H1 (cell line): ENCODE measurements around the gene UBC. TPM values are rescaled to one million over a fixed set of nuclear protein-coding genes. Genes with fewer than 3 reads are reported as not detected.

Experiments used
- CTCF ChIA-PET: fragments of 300-600 bp; sonication (Branson Sonifier 250); formaldehyde crosslinking; loops from one replicate; lab custom pipeline; 2021; ENCODE audit not compliant: partially characterized antibody; lab: Charles Lee
- POLR2A ChIA-PET: fragments of 300-600 bp; sonication (Branson Sonifier 250); formaldehyde crosslinking; loops from one replicate; lab custom pipeline; 2021; ENCODE audit warnings: inconsistent platforms; ENCODE audit not compliant: partially characterized antibody; lab: Charles Lee
- DNase-seq, 2 experiments: peaks; one replicate each; pipeline versions ENCODE4 v3.0.0 to v3.0.0-alpha.2; 2010 to 2022; ENCODE audit warnings: low spot score in 2 of 2, low read depth in 1 of 2, mixed read lengths in 1 of 2
- FAIRE-seq: peaks from 2 replicates; lab custom pipeline; 2011; peaks lifted over from hg19 to GRCh38; lab: Jason Lieb, UNC
- H2AFZ ChIP-seq: 2 replicates; pipeline ENCODE4 v1.8.1; 2012; ENCODE audit warnings: low read length, inconsistent platforms
- H2AK5ac ChIP-seq: 2 replicates; pipeline ENCODE4 v1.6.1; 2013; ENCODE audit warnings: low read depth, low read length
- H2BK120ac ChIP-seq: replicated peaks from 2 replicates; pipeline ENCODE3; 2013; ENCODE audit warnings: low read depth, low read length, inconsistent platforms
- H2BK12ac ChIP-seq: 2 replicates; pipeline ENCODE4 v1.6.1; 2013; ENCODE audit warnings: low read depth, low read length
- H2BK15ac ChIP-seq: 2 replicates; pipeline ENCODE4 v1.6.1; 2013; ENCODE audit warnings: low read length
- H2BK20ac ChIP-seq: 2 replicates; pipeline ENCODE4 v1.6.1; 2013; ENCODE audit warnings: low read length
- H2BK5ac ChIP-seq: 2 replicates; pipeline ENCODE4 v1.6.1; 2013; ENCODE audit warnings: low read depth, low read length
- H3K14ac ChIP-seq: 2 replicates; pipeline ENCODE4 v1.6.1; 2013; ENCODE audit warnings: inconsistent platforms; ENCODE audit not compliant: insufficient read length
- H3K18ac ChIP-seq: 2 replicates; pipeline ENCODE4 v1.6.1; 2013; ENCODE audit warnings: low read length; ENCODE audit errors: extremely low read depth
- H3K23ac ChIP-seq: 2 replicates; pipeline ENCODE4 v1.6.1; 2013; ENCODE audit warnings: inconsistent platforms; ENCODE audit not compliant: insufficient read length
- H3K23me2 ChIP-seq: 2 replicates; pipeline ENCODE4 v1.6.1; 2013; ENCODE audit warnings: low read depth, low read length
- H3K27ac ChIP-seq: 2 replicates; pipeline ENCODE4 v1.6.1; 2011; ENCODE audit warnings: low read depth, low read length, inconsistent platforms
- H3K27me3 ChIP-seq, 4 experiments: replicated peaks in 1 of 4; 1 replicate in 1 of 4; 2 replicates in 3 of 4; pipeline versions ENCODE4 v1.6.1 to v1.8.1; 2011 to 2013; ENCODE audit warnings: low read length in 3 of 4, mild to moderate bottlenecking in 3 of 4, inconsistent platforms in 2 of 4, mixed read lengths in 2 of 4, moderate library complexity in 1 of 4; ENCODE audit not compliant: control insufficient read depth in 3 of 4, insufficient read depth in 3 of 4; ENCODE audit errors: extremely low read depth in 1 of 4
- H3K36me3 ChIP-seq, 4 experiments: 2 replicates each; pipeline versions ENCODE4 v1.6.1 to v1.8.1; 2011 to 2013; ENCODE audit warnings: mild to moderate bottlenecking in 4 of 4, low read length in 3 of 4, moderate library complexity in 2 of 4, control low read depth in 1 of 4, inconsistent platforms in 1 of 4; ENCODE audit not compliant: insufficient read depth in 4 of 4, control insufficient read depth in 2 of 4
- H3K4ac ChIP-seq: replicated peaks from 2 replicates; pipeline ENCODE3; 2013; ENCODE audit warnings: low read length, low read depth, mixed read lengths, inconsistent platforms; ENCODE audit not compliant: insufficient read length
- H3K4me1 ChIP-seq, 4 experiments: replicated peaks in 1 of 4; 1 replicate in 1 of 4; 2 replicates in 3 of 4; pipeline versions ENCODE4 v1.6.1 to v1.8.1; 2011 to 2013; ENCODE audit warnings: low read length in 3 of 4, inconsistent platforms in 2 of 4, mixed read lengths in 1 of 4; ENCODE audit not compliant: insufficient read depth in 4 of 4, control insufficient read depth in 3 of 4
- H3K4me2 ChIP-seq, 2 experiments: 2 replicates each; pipeline versions ENCODE4 v1.6.1 to v1.8.1; 2011 to 2013; ENCODE audit warnings: low read depth in 2 of 2, low read length in 2 of 2, control low read depth in 1 of 2, inconsistent platforms in 1 of 2, mild to moderate bottlenecking in 1 of 2; ENCODE audit not compliant: insufficient read depth in 1 of 2
- H3K4me3 ChIP-seq, 4 experiments: fragments of 200-600, 300-600 bp in 1 of 4; sonication (generic), shearing (Covaris generic), sonication (Bioruptor Twin) in 1 of 4; 2 replicates each; pipeline versions ENCODE4 v1.5.1 to v1.8.1; 2011 to 2016; ENCODE audit warnings: low read length in 4 of 4, low read depth in 3 of 4, control low read depth in 2 of 4, inconsistent platforms in 2 of 4, mild to moderate bottlenecking in 2 of 4, mixed read lengths in 1 of 4, moderate library complexity in 1 of 4; ENCODE audit not compliant: insufficient read depth in 2 of 4; ENCODE audit errors: extremely low read depth in 1 of 4
- H3K56ac ChIP-seq: replicated peaks from 2 replicates; pipeline ENCODE3; 2013; ENCODE audit warnings: low read depth, mild to moderate bottlenecking, mixed read lengths, low read length, inconsistent platforms; ENCODE audit not compliant: insufficient read length
- H3K79me1 ChIP-seq: 2 replicates; pipeline ENCODE4 v1.6.1; 2013; ENCODE audit warnings: low read depth, low read length, control low read depth
- H3K79me2 ChIP-seq, 2 experiments: 2 replicates each; pipeline versions ENCODE4 v1.6.1 to v1.8.1; 2012 to 2013; ENCODE audit warnings: low read length in 2 of 2, mild to moderate bottlenecking in 2 of 2, inconsistent platforms in 1 of 2; ENCODE audit not compliant: insufficient read depth in 2 of 2, control insufficient read depth in 1 of 2
- H3K9ac ChIP-seq, 4 experiments: replicated peaks in 1 of 4; 1 replicate in 1 of 4; 2 replicates in 3 of 4; pipeline versions ENCODE4 v1.6.1 to v1.8.1; 2011 to 2013; ENCODE audit warnings: low read depth in 3 of 4, low read length in 3 of 4, control low read depth in 2 of 4, mild to moderate bottlenecking in 2 of 4, moderate library complexity in 2 of 4, inconsistent platforms in 1 of 4; ENCODE audit errors: extremely low read depth in 1 of 4
- H3K9me3 ChIP-seq, 2 experiments: 2 replicates each; pipeline versions ENCODE4 v1.6.1 to v1.8.1; 2012 to 2013; ENCODE audit warnings: mild to moderate bottlenecking in 2 of 2, moderate library complexity in 2 of 2, control low read depth in 1 of 2, inconsistent platforms in 1 of 2, low read depth in 1 of 2, low read length in 1 of 2, mixed read lengths in 1 of 2; ENCODE audit not compliant: insufficient read depth in 2 of 2
- H4K20me1 ChIP-seq, 2 experiments: replicated peaks in 1 of 2; 2 replicates each; pipeline versions ENCODE3 to v1.8.1; 2011 to 2013; ENCODE audit warnings: inconsistent platforms in 2 of 2, low read length in 2 of 2, mild to moderate bottlenecking in 1 of 2; ENCODE audit not compliant: insufficient read depth in 2 of 2, control insufficient read depth in 1 of 2
- H4K5ac ChIP-seq: 2 replicates; pipeline ENCODE4 v1.6.1; 2013; ENCODE audit warnings: low read length, low read depth, mixed read lengths, inconsistent platforms; ENCODE audit not compliant: insufficient read length
- H4K8ac ChIP-seq: 2 replicates; pipeline ENCODE4 v1.8.0; 2013; ENCODE audit warnings: mild to moderate bottlenecking, moderate library complexity, low read length, inconsistent platforms; ENCODE audit not compliant: insufficient read depth; ENCODE audit errors: extremely low read depth
- H4K91ac ChIP-seq: replicated peaks from 2 replicates; pipeline ENCODE3; 2013; ENCODE audit warnings: low read length, mixed read lengths, inconsistent platforms; ENCODE audit not compliant: insufficient read length
- BRCA1 ChIP-seq: IDR thresholded peaks from 2 replicates; pipeline ENCODE4 v1.6.1; 2012; ENCODE audit warnings: low read depth, low read length, improper control_type of control experiment
- EGR1 ChIP-seq: IDR thresholded peaks from 2 replicates; pipeline ENCODE4 v1.6.1; 2011; ENCODE audit warnings: low read depth, low read length, borderline replicate concordance
- HDAC2 ChIP-seq, 2 experiments: fragments of 300-600 bp in 1 of 2; sonication (generic) in 1 of 2; IDR thresholded peaks; 2 replicates each; pipeline ENCODE4 v1.6.1; 2011 to 2012; ENCODE audit warnings: low read depth in 2 of 2, low read length in 2 of 2, mild to moderate bottlenecking in 2 of 2, moderate library complexity in 2 of 2, borderline replicate concordance in 1 of 2, inconsistent platforms in 1 of 2
- JUN ChIP-seq: IDR thresholded peaks from 2 replicates; pipeline ENCODE4 v1.6.1; 2011; ENCODE audit warnings: low read depth, mild to moderate bottlenecking, improper control_type of control experiment, low read length
- RAD21 ChIP-seq, 2 experiments: IDR thresholded peaks in 1 of 2; conservative IDR thresholded peaks in 1 of 2; 2 replicates each; pipeline ENCODE4 v1.6.1; 2011; ENCODE audit warnings: low read depth in 2 of 2, low read length in 2 of 2, improper control_type of control experiment in 1 of 2, inconsistent platforms in 1 of 2, mild to moderate bottlenecking in 1 of 2, moderate library complexity in 1 of 2
- RFX5 ChIP-seq: IDR thresholded peaks from 2 replicates; pipeline ENCODE4 v1.6.1; 2011; ENCODE audit warnings: low read depth, low read length, improper control_type of control experiment, borderline replicate concordance
- SAP30 ChIP-seq: fragments of 300-600 bp; sonication (generic); IDR thresholded peaks from 2 replicates; pipeline ENCODE4 v1.7.1; 2012; ENCODE audit warnings: low read length, moderate library complexity, mild to moderate bottlenecking, inconsistent platforms; ENCODE audit not compliant: insufficient read depth, insufficient replicate concordance
- SIX5 ChIP-seq: IDR thresholded peaks from 2 replicates; pipeline ENCODE4 v1.6.1; 2011; ENCODE audit warnings: mild to moderate bottlenecking, low read depth, low read length
- whole genome bisulfite sequencing, 2 experiments: shearing (Covaris generic) in 1 of 2; methylation state at CpG; one replicate each; pipeline versions ENCODE4 v1.1.6 to v1.1.7; 2013 to 2015; ENCODE audit warnings: low lambda C conversion rate in 2 of 2, mixed read lengths in 2 of 2, inconsistent platforms in 1 of 2, low coverage in 1 of 2, missing lambda C conversion rate in 1 of 2; ENCODE audit not compliant: insufficient replicate concordance in 2 of 2, insufficient coverage in 1 of 2, insufficient read length in 1 of 2; ENCODE audit errors: extremely low coverage in 1 of 2, missing lambda C conversion rate in 1 of 2; 5-methylcytosine and 5-hydroxymethylcytosine counted together
- polyA plus RNA-seq, 7 experiments: library from polyadenylated mRNA; depleted of rRNA in 3 of 7; stranded (reverse) in 5 of 7; unstranded in 2 of 7; fragments of >200 nt in 5 of 7; fragments of 200-250 nt in 2 of 7; gene quantifications; 1 replicate in 5 of 7; 2 replicates in 1 of 7; 4 replicates in 1 of 7; pipeline versions ENCODE4 v1.2.1 to v1.2.3, GENCODE V29; 2011 to 2013; ENCODE audit warnings: missing spikeins in 2 of 7, mixed read lengths in 2 of 7
- total RNA-seq: library from RNA; stranded (reverse); fragmentation: NEBNext Ultra II Directional; extraction: Animal tissue kit (Norgen Biotek cat#: 25700); gene quantifications from 2 replicates; pipeline ENCODE4 v1.2.1, GENCODE V29; 2021

The UBC gene
- total and polyA plus RNA-seq, 2 of the 8 experiments (the other 6 are each of a cell fraction or from before 2014, with no cell fraction given) = 559 to 749 TPM

DNA sequence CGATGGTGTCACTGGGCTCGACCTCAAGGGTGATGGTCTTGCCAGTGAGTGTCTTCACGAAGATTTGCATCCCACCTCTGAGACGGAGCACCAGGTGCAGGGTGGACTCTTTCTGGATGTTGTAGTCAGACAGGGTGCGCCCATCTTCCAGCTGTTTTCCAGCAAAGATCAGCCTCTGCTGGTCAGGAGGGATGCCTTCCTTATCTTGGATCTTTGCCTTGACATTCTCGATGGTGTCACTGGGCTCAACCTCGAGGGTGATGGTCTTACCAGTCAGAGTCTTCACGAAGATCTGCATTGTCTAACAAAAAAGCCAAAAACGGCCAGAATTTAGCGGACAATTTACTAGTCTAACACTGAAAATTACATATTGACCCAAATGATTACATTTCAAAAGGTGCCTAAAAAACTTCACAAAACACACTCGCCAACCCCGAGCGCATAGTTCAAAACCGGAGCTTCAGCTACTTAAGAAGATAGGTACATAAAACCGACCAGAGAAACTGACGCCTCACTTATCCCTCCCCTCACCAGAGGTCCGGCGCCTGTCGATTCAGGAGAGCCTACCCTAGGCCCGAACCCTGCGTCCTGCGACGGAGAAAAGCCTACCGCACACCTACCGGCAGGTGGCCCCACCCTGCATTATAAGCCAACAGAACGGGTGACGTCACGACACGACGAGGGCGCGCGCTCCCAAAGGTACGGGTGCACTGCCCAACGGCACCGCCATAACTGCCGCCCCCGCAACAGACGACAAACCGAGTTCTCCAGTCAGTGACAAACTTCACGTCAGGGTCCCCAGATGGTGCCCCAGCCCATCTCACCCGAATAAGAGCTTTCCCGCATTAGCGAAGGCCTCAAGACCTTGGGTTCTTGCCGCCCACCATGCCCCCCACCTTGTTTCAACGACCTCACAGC is 717 bp downstream of the UBC start:
- Histone ChIP-seq H4K5ac (peak overlapping the region; percentile 88), H3K79me1 (no peaks in the 10 kb centered on the region), H3K27ac (peak overlapping the region; percentile 100), H4K8ac (peak overlapping the region; percentile 98; the same call in 1 of the 2 replicates), H3K4me2 (peak overlapping the region; percentile 81 to 82), H2BK15ac (no peak overlapping the region), H3K79me2 (peaks cover 8 to 30% of the 10 kb centered on the region in 2 experiments), H3K18ac (peak overlapping the region; percentile 85; the same call in 1 of the 2 replicates), H3K4me3 (peak overlapping the region; percentile 74 to 100 (median 99)), H2BK5ac (peak overlapping the region; percentile 100), H2AK5ac (no peak overlapping the region; the same call in 1 of the 2 replicates), H2AFZ (no peak overlapping the region), H3K9ac (peak overlapping the region; percentile 96 to 99 (median 98)), H3K4me1 (peaks cover 2 to 17% (median 13%) of the 10 kb centered on the region in 4 experiments; a peak in 6 of 7 replicates), H3K56ac (peak overlapping the region; percentile 98), H2BK20ac (no peak overlapping the region), H3K23ac (no peak overlapping the region), H2BK120ac (no peak overlapping the region), H3K36me3 (peaks cover 12 to 28% (median 23%) of the 10 kb centered on the region in 4 experiments; a peak in 7 of 8 replicates), H3K14ac (no peak overlapping the region), H3K27me3 (no peaks in the 10 kb centered on the region), H3K4ac (no peak overlapping the region), H3K23me2 (peaks cover 6% of the 10 kb centered on the region; the same call in 1 of the 2 replicates), H2BK12ac (peak overlapping the region; percentile 29; the same call in 1 of the 2 replicates), H4K20me1 (peaks cover 16 to 19% of the 10 kb centered on the region in 2 experiments), H3K9me3 (no peaks in the 10 kb centered on the region), H4K91ac (no peak overlapping the region)
- ChIA-PET CTCF (interaction anchor here (0.6 to 2.9 kb wide), 5 partner anchors 10 to 1714 kb away, joined by 3 to 11 read pairs (median 4); no protein-coding TSS in a partner anchor), POLR2A (interaction anchor here (0.7 to 11.9 kb wide), 20 partner anchors 8 to 350 kb away, joined by 3 to 250 read pairs (median 4); partner anchors contain the start of gene SCARB1)
- WGBS, 2 experiments = 14% methylated on average over 46 of the region's 46 CpGs; no CpG with 5 or more reads in 1 of the 2 experiments
- FAIRE-seq = no peak
- peak in 1 of 2 experiments; percentile 84 for DNase-seq
- TF ChIP-seq RFX5 = 0 out of 2 replicates have a peak, but pooled peaks have one; percentile 7
- peak; percentile 35 to 38; a peak in 3 of 4 replicates for TF ChIP-seq RAD21 (IDR thresholded peaks at IDR 0.05 in 1 of 2, conservative IDR thresholded peaks at IDR 0.05 in 1 of 2; ENCODE audit: low read depth in 2 of 2, low read length in 2 of 2)
- TF ChIP-seq BRCA1 = no peak
- TF ChIP-seq EGR1 = peak; percentile 85; the same call in 1 of the 2 replicates
- TF ChIP-seq SAP30 = peak; percentile 54
- TF ChIP-seq JUN = 0 out of 2 replicates have a peak, but pooled peaks have one; percentile 24
- 0 out of 4 replicates have a peak, but pooled peaks have one; percentile 23 to 39 for TF ChIP-seq HDAC2 (IDR thresholded peaks at IDR 0.05; ENCODE audit: borderline replicate concordance in 1 of 2, low read depth in 2 of 2, low read length in 2 of 2)
- TF ChIP-seq SIX5 = no peak
